ENCODE results near the gene MXD1.

The MXD1 gene

GRCh38 chr2:69914950-69915945, at the start of gene MXD1:
MXD1 (plus strand) TSS chr2:69915109; CDS start chr2:69915331, 222 bp downstream.
- Histone ChIP-seq H3K4me2 (ENCODE audit: low read depth, low read length) (peak within 1 kb of the TSS; percentile 84), H2AFZ (ENCODE audit: low read length) (peak within 1 kb of the TSS; percentile 83), H3K9me2 (replicated peaks; ENCODE audit: insufficient read depth, low read length) (no peaks in the 10 kb centered on the region), H3K79me2 (ENCODE audit: low read length) (peaks cover 16% of the 10 kb centered on the region; the same call in 1 of the 2 replicates), H3K27ac (ENCODE audit: low read length) (peak within 1 kb of the TSS; percentile 88), H4K20me1 (ENCODE audit: insufficient read depth, low read length) (no peaks in the 10 kb centered on the region), H3K36me3 (replicated peaks; ENCODE audit: insufficient read depth, low read length) (no peaks in the 10 kb centered on the region), H3F3A (ENCODE audit: insufficient read depth, low read length) (peaks cover 17% of the 10 kb centered on the region; the same call in 1 of the 2 replicates), H3K27me3 (replicated peaks; ENCODE audit: insufficient read depth, low read length) (no peaks in the 10 kb centered on the region), H3K4me3 (ENCODE audit: low read length) (peak within 1 kb of the TSS; percentile 84), H3K9me3 (replicated peaks; ENCODE audit: insufficient read depth, low read length) (no peaks in the 10 kb centered on the region), H3K4me1 (ENCODE audit: low read length) (peaks cover 12% of the 10 kb centered on the region; the same call in 1 of the 2 replicates), H3K9ac (ENCODE audit: low read length) (peak within 1 kb of the TSS; percentile 91)
- DNase-seq = no peak
- TF ChIP-seq EZH2 (optimal IDR thresholded peaks at IDR 0.05; ENCODE audit: low read depth, low read length) (no peak), CTCF (IDR thresholded peaks at IDR 0.05; ENCODE audit: low read length) (no peak), EZH2phosphoT487 (IDR thresholded peaks at IDR 0.05; ENCODE audit: low read length) (no peak)

GRCh38 chr2:69888451-69888850, 26.5 kb upstream of the MXD1 start:
- no peaks in the 10 kb centered on the region for H3K9me3 ChIP-seq (replicated peaks; ENCODE audit: insufficient read depth, low read length)
- H3K4me1 ChIP-seq (ENCODE audit: low read length) = no peaks in the 10 kb centered on the region
- no peaks in the 10 kb centered on the region for H3K79me2 ChIP-seq (ENCODE audit: low read length)
- H3K36me3 ChIP-seq (replicated peaks; ENCODE audit: insufficient read depth, low read length) = no peaks in the 10 kb centered on the region
- H3K4me3 ChIP-seq (ENCODE audit: low read length) = no peak overlapping the region
- no peak overlapping the region for H2AFZ ChIP-seq (ENCODE audit: low read length)
- no peaks in the 10 kb centered on the region for H3F3A ChIP-seq (ENCODE audit: insufficient read depth, low read length)
- no peaks in the 10 kb centered on the region for H3K27me3 ChIP-seq (replicated peaks; ENCODE audit: insufficient read depth, low read length)
- no peaks in the 10 kb centered on the region for H3K9me2 ChIP-seq (replicated peaks; ENCODE audit: insufficient read depth, low read length)
- no peak overlapping the region for H3K4me2 ChIP-seq (ENCODE audit: low read depth, low read length)
- no peaks in the 10 kb centered on the region for H4K20me1 ChIP-seq (ENCODE audit: insufficient read depth, low read length)
- no peak for TF ChIP-seq CTCF (IDR thresholded peaks at IDR 0.05; ENCODE audit: low read length)
- TF ChIP-seq EZH2 (optimal IDR thresholded peaks at IDR 0.05; ENCODE audit: low read depth, low read length) = no peak
- no peak for TF ChIP-seq EZH2phosphoT487 (IDR thresholded peaks at IDR 0.05; ENCODE audit: low read length)
- no peak overlapping the region for H3K9ac ChIP-seq (ENCODE audit: low read length)
- DNase-seq = no peak
- no peak overlapping the region for H3K27ac ChIP-seq (ENCODE audit: low read length)

- Histone ChIP-seq H3K27ac (ENCODE audit: low read length) (no peak overlapping the region), H3K9me3 (replicated peaks; ENCODE audit: insufficient read depth, low read length) (no peaks in the 10 kb centered on the region), H2AFZ (ENCODE audit: low read length) (no peak overlapping the region), H3K4me1 (ENCODE audit: low read length) (no peaks in the 10 kb centered on the region), H3K79me2 (ENCODE audit: low read length) (peaks cover 5% of the 10 kb centered on the region), H3K9ac (ENCODE audit: low read length) (no peak overlapping the region), H4K20me1 (ENCODE audit: insufficient read depth, low read length) (no peaks in the 10 kb centered on the region), H3K9me2 (replicated peaks; ENCODE audit: insufficient read depth, low read length) (no peaks in the 10 kb centered on the region), H3F3A (ENCODE audit: insufficient read depth, low read length) (no peaks in the 10 kb centered on the region), H3K4me2 (ENCODE audit: low read depth, low read length) (no peak overlapping the region), H3K4me3 (ENCODE audit: low read length) (no peak overlapping the region), H3K36me3 (replicated peaks; ENCODE audit: insufficient read depth, low read length) (no peaks in the 10 kb centered on the region), H3K27me3 (replicated peaks; ENCODE audit: insufficient read depth, low read length) (no peaks in the 10 kb centered on the region)
- no peak for DNase-seq
- TF ChIP-seq EZH2 (optimal IDR thresholded peaks at IDR 0.05; ENCODE audit: low read depth, low read length) (no peak), EZH2phosphoT487 (IDR thresholded peaks at IDR 0.05; ENCODE audit: low read length) (no peak), CTCF (IDR thresholded peaks at IDR 0.05; ENCODE audit: low read length) (no peak)
Measured at GRCh38 chr2:69889302-69889701, 25.6 kb upstream of the MXD1 start.

All from MM.1S (cell line).